ENCODE results near the gene ACO2.

DNA sequence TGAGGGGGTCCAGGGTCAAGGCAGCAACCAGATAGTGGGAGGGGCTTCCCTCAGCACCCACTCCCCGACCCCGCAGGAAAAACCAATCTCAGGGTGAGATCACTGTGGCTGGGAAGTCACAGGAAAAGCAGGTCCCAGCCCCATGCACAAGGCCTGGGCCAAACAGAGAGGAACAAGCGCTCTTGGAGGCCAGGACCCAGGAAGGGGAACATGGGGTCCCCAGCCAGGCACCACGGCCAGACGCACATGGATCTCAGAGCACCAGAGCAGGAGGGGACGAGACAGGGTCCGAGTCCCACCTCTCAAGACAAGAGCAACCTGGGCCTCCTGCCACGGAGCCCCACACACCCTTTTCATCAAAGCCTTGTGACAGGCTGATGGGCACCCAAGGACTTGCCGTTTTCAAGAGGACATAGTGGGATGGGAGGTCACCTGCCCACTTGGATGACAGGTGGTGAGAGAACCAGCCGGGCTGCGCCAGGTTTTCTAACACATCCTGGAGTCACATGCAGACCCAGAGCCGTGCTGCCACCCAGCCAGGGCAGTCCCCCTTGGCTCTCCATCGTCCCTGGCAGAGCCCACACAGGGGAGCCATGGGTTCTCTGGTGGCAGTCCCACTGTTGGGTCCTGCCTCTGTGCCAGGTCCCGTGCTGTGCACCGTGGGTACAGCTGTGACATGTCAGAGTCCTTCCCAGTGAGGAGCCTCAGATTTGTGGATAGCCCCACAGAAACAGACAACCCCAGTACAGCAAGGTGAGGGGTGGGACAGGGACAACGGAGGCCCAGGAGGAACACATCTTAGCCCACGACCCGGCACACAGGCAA lies 62.2 kb downstream of the ACO2 start:
- TF ChIP-seq, protein P1, sequence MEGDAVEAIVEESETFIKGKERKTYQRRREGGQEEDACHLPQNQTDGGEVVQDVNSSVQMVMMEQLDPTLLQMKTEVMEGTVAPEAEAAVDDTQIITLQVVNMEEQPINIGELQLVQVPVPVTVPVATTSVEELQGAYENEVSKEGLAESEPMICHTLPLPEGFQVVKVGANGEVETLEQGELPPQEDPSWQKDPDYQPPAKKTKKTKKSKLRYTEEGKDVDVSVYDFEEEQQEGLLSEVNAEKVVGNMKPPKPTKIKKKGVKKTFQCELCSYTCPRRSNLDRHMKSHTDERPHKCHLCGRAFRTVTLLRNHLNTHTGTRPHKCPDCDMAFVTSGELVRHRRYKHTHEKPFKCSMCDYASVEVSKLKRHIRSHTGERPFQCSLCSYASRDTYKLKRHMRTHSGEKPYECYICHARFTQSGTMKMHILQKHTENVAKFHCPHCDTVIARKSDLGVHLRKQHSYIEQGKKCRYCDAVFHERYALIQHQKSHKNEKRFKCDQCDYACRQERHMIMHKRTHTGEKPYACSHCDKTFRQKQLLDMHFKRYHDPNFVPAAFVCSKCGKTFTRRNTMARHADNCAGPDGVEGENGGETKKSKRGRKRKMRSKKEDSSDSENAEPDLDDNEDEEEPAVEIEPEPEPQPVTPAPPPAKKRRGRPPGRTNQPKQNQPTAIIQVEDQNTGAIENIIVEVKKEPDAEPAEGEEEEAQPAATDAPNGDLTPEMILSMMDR (IDR thresholded peaks at IDR 0.05), result no peak
- TF ChIP-seq POLR2A (IDR thresholded peaks at IDR 0.05), result no peak
- TF ChIP-seq EP300 (IDR thresholded peaks at IDR 0.05), result no peak

All from tibial nerve (tissue), 4 donors.